ENCODE data around the gene EPB41.
"Not testable (repeated sequence)": the region's sequence is repeated elsewhere in the genome, so short reads cannot be mapped to it uniquely, and the experiment has no call there.

The EPB41 gene

GRCh38 chr1:28925350-28925891 lies 11.1 kb downstream of the EPB41 start:
- in situ Hi-C loops (cut with MboI; ENCODE audit: low sequenced_read_pairs) = no loop called here

DNA sequence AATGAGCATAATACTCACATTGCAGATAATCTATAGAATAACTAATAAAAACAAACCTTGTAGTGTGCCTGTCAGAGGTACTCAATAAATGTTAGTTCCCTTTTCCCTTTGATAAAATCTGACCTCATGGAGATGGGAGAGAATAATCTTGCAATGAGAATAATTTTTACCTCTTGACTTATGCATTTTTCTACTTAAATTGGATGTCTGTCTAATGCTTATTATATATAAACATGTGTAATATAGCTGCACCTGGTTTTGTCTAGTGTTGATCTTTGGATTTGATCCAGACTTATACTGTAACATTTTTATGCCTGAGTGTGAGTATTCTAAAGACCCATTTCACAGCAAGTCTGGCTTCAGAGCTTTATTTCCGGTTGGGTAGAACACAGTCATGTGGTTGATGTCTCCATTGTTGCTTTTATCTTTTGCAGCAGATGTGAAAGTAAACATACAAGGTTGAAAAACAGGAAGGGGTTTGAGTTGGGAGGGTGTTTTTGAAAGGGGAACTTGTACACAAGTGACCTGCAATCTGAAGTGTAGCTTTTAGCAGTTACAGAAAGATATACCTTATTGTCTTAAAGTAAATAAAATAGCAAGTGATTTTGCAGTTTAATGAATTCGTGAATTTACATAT lies 12.4 kb downstream of the EPB41 start:
- in situ Hi-C loops (cut with MboI; ENCODE audit: low sequenced_read_pairs) = no loop called here

GRCh38 chr1:28927266-28927647 lies 12.9 kb downstream of the EPB41 start:
- in situ Hi-C loops (cut with MboI; ENCODE audit: low sequenced_read_pairs) = no loop called here

GRCh38 chr1:28927648-28928313 lies 13.4 kb downstream of the EPB41 start:
- in situ Hi-C loops (cut with MboI; ENCODE audit: low sequenced_read_pairs) = no loop called here

DNA sequence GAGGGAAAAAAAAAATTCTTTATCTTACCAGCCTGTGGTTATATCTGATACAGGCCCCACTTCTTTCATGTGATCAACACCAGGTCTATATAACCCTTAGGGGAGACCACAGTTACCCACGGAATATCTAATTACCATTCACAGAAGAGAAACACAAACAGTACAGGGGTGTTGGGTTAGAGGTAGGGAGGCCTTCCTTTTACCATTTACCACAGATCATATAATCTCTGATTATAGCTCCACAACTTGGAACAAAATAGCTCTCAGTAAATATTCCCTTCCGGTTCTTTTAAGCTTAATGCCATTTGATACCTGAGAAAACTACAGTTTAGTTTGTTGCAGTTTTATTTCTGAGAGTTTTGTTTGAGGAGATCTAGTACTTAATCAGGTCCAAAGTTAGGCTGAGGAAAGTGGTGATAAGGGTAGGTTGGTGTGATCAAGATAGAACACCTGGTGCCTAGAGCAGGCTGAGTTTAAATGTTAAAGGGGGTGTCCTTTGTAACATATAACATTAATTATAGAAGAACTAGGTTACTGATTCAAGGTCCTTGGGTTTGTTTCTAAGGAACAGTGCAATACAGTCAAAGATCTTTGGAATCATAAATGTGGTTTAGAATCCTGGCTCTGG lies 14.1 kb downstream of the EPB41 start:
- in situ Hi-C loops (cut with MboI; ENCODE audit: low sequenced_read_pairs) = no loop called here

DNA sequence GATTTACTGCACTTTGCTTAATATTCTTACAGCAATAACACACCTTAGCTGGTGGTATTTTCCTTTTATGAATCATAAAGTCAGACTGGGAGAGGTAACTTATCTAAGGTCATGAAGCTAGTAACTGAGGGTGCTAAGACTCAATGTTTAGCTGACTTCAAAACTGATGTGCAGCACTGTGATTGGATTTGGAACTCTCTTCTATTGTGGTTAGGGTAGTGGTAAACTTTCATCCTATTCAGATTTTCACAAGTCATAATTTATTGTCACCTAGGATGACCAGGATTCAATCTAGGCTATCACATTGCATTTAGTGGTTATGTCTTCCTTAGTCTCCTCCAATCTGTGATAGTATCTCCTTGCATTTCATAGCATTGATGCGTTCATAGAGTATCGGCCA lies 18.9 kb downstream of the EPB41 start:
- in situ Hi-C loops (cut with MboI; ENCODE audit: low sequenced_read_pairs) = no loop called here

- in situ Hi-C loops (cut with MboI; ENCODE audit: low sequenced_read_pairs) = no loop called here
Measured at GRCh38 chr1:28933918-28934317, 19.5 kb downstream of the EPB41 start.

DNA sequence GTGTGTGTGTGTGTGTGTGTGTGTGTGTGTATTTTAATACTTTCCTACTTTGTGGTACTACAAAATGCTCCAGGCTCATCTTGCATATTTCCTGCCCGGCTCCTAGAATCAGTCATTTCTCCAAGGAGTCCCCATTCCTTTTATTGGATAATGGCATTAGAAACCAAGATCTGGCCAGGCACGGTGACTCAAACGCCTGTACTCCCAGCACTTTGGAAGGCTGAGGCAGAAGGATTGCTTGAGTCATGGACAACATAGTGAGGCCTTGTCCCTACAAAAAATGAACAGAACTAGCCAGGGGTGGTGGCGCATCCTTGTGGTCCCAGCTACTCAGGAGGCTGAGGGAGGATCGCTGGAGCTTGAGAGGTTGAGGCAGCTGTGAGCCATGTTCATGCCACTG lies 20.3 kb downstream of the EPB41 start:
- in situ Hi-C loops (cut with MboI; ENCODE audit: low sequenced_read_pairs) = no loop called here

- in situ Hi-C loops (cut with MboI; ENCODE audit: low sequenced_read_pairs) = no loop called here
Measured at GRCh38 chr1:28935293-28935692, 20.9 kb downstream of the EPB41 start.

DNA sequence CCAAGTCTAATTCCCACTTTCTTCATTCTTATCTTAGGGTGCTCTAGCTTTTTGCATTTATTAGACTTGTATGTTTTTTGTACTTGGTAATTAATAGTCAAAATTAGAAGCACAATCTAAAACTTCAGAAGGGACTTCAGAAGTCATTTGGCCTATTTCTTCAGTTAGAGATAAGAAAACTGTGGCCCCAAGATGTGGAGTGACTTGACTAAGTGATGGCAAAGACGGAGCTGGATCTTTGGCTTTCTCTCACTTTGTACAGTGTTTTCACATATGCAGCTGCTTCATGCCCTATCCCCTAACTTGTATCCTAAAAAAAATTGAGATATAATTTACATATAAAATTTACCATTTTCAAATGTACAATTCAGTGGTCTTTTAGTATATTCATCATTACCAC lies 21.7 kb downstream of the EPB41 start:
- in situ Hi-C loops (cut with MboI; ENCODE audit: low sequenced_read_pairs) = no loop called here

DNA sequence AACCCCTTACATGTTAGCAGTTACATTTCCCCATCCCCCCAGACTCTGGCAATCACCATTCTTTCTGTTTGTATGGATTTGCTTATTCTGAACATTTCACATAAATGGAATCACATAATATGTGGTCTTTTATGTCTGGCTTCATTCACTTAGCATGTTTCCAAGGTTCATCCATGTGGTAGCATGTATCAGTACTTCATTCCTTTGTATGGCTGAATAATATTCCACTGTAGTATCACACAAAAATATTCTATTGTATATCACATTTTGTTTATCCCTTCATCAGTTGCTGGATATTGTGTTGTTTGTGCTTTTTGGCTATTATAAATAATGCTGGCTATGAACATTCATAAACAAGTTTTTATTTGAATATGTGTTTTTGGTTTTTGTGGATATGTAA lies 22.2 kb downstream of the EPB41 start:
- in situ Hi-C loops (cut with MboI; ENCODE audit: low sequenced_read_pairs) = no loop called here

- in situ Hi-C loops (cut with MboI; ENCODE audit: low sequenced_read_pairs) = not testable (repeated sequence)
Measured at GRCh38 chr1:28943581-28943980, 29.2 kb downstream of the EPB41 start.

DNA sequence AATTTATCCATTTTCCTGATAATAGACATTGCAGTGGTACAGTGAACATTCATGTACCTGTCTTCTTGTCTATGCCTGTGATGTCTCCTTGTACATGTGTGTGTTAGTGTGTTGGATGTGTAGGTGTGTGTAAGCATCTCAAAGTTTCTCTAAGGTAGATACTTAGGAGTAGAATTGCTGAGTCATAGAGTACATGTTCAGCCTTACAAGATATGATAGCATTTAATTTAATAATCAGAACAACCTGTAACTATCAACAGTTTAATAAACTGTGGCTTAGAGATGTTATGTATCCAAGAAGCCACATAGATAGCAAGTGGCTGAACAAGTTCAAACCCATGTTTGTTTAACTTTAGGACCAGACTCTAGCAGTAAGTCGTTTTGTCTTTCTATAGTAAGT lies 35.6 kb downstream of the EPB41 start:
- in situ Hi-C loops (cut with MboI; ENCODE audit: low sequenced_read_pairs) = no loop called here

GRCh38 chr1:28950449-28950848 lies 36.1 kb downstream of the EPB41 start:
- in situ Hi-C loops (cut with MboI; ENCODE audit: low sequenced_read_pairs) = no loop called here

DNA sequence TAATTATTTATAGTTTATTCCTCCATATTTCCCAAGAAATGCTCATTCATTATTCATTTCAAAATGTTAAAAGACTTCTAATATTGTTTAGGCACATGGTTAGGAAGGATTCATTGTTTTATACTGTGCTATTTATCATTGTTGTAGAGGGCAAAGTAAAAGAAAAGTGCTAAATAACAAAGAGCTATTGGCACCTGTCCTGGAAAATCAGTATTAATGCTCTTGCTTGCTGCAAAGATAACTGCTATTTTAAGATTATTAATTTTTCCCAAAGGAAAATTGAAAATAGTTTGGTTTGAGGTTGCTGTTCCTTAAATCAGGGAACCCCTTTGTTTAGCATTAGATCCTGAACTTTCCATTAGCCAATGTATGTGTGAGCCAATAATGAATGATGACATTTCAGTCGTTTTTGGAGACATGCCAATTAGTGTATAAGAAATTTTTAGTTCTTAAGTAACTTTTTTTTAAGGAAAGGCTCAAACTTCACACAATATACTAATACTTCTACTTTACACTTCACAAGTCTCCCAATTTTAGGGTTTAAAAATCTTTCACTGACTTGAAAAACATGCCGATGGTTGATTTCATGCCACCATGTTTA lies 39.9 kb downstream of the EPB41 start:
- in situ Hi-C loops (cut with MboI; ENCODE audit: low sequenced_read_pairs) = no loop called here

DNA sequence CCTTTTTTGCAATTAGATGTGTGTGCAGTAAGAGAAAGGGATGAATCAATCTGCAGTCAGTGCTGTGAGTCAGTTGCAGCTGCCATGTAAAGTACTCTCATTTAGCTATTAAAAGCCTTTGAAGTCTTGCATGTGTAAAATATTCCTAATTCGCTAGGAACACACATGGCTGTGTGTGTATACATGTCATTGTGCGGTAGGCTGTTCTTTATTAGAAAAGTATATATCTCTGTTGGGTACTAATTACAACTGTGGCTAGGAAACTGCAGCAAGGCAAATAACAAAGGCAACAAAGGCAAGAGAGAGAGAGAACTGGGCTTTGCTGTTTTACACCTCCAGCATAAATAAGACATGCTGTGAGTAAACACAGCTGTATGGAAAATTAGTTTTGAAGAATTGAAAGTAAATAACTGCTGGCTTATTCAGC lies 41.7 kb downstream of the EPB41 start:
- in situ Hi-C loops (cut with MboI; ENCODE audit: low sequenced_read_pairs) = no loop called here

DNA sequence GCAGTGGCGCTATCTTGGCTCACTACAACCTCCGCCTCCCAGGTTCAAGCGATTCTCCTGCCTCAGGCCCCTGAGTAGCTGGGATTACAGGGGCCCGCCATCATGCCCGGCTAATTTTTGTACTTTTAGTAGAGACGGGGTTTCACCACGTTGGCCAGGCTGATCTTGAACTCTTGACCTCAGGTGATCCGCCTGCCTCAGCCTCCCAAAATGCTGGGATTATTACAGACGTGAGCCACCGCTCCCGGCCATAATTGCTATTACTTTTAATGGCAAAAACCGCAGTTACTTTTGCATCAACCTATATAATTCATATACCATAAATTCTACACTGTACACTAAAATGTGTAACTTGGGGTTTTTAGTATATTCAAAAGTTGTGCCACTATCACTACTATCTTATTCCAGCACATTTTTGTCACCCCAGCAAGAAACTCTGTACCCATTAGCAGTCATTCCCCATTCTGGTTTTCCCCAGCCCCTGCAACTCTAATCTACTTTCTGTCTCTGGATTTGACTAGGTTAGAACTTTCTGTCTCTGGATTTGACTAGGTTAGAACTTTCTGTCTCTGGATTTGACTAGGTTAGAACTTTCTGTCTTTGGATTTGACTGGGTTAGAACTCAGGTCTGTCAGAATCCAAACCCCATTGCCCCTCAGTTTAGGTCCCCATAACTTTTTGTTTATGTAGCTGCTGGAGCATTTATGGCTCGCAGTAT lies 47.9 kb downstream of the EPB41 start:
- in situ Hi-C loops (cut with MboI; ENCODE audit: low sequenced_read_pairs) = not testable (repeated sequence)

- in situ Hi-C loops (cut with MboI; ENCODE audit: low sequenced_read_pairs) = no loop called here
Measured at GRCh38 chr1:28965271-28965870, 51.0 kb downstream of the EPB41 start.

- in situ Hi-C loops (cut with MboI; ENCODE audit: low sequenced_read_pairs) = no loop called here
Measured at GRCh38 chr1:28966617-28967016, 52.2 kb downstream of the EPB41 start.

DNA sequence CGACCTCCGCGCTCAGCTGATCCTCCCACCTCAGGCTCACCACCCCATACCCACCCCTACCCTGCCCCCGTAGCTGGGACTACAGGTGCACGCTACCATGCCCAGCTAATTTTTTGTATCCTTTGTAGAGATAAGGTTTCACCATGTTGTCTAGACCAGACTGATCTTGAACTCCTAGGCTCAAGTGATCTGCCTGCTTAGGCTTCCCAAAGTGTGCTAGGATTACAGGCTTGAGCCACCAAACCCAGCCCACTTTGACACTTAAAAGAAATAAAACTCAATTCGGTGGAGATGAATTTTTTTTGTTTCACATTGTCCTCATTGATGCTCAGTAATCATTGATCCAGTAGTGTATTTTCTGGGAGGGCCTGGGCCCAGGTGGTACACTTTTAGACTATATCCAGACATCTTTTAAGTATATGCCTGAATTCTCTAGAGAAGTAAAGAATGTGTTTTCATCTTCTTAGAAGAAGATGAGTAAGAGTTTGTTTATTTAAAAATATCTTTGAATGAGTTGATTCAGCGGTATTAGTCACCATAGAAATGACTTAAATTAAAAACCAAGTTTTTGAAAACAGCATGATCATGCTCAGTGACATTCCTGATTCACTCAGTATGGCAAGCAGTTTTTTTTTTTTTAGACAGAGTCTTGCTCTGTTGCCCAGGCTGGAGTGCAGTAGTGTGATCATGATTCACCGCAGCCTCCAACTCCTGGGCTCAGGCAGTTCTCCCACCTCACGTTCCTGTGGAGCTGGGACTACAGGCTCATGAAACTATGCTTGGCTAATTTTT lies 57.8 kb downstream of the EPB41 start:
- in situ Hi-C loops (cut with MboI; ENCODE audit: low sequenced_read_pairs) = no loop called here
